Suppressor macrophage treated with lipopolysaccharide for 4 hours (primary cell): ENCODE results near the gene PRR23E.

Experiments used
- DNase-seq: peaks from one replicate; pipeline ENCODE4 v3.0.0-alpha.2; 2020

Gene PRR23E

DNA sequence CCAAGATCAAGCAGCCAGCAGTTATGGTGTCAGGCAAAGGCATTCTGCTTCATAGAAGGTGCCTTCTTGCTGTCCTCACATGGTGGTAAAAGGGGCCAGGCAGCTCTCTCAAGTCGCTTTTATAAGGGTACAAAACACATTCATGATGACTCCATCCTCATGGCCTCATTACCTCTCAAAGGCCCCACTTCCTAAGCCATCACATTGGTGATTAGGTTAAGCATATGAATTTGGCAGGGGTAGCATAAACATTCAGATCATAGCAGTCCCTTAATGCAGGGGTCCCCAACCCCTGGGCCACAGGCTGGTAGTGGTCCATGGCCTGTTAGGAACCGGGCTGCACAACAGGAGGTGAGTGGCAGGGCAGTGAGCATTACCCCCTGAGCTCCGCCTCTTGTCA lies 42.8 kb downstream of the PRR23E start:
- DNase-seq, result no peak

DNA sequence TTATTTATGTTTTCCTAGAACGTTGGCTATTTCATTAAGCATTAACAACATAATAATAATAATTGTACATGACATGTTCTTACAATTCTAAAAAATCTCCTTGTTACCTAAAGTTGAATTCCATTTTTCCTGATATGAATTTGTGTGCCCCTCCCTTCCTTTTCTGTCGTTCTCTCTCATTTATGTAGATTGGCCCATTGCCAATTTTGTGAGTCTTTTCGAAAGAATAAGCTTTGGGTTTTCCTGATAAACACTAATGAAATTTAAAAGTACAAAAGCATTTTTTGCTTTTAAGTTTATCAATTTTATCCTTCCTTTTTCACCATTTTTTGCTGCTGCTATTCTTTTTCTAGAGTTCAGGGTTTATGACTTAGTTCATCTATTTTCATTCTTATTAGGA lies 44.9 kb downstream of the PRR23E start:
- DNase-seq, result no peak

DNA sequence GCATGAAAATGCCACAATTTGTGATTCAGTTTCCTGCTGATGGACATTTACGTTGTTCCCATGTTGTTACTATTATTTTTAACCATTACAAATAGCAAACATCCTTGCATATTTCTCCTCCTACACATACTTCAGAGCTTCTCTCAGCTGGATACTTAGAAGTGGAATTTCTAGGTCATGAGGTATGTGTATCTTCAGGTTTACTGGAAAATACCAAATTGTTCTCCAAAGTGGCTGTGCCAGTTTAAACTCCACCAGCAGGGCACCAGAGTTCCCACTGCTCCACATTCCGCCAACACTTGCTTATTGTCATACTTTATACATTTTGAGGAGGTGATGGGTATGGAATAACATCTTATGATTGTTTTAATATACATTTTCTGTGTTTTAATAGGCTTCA lies 45.7 kb downstream of the PRR23E start:
- DNase-seq, result no peak

DNA sequence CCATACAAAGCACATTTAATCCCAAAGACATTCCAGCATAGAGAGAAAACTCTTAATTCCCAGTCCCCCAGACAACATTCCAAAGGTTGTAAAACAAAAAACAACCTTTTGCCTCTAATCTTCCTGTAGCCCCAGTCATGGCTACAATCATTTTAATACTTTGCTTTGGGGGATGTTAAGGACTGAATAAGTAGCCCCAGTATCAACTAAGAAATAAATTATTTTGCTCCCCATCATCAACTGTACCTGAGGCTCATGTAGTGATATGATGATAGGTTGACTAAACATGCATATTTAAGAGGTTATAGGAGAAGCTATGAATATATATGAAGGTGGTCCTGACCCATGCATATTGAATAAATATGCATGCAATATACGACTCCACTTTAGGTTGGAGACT lies 54.4 kb downstream of the PRR23E start:
- no peak for DNase-seq
